HG03558 (cell line): ENCODE results near the gene RSRP1.
"Not testable (repeated sequence)": the region's sequence is repeated elsewhere in the genome, so short reads cannot be mapped to it uniquely, and the experiment has no call there.

ENCODE experiments used
- ATAC-seq: cut with Tn5 transposase; IDR thresholded peaks from one replicate; pipeline ENCODE4 v1.9.1; 2021; ENCODE audit warnings: moderate number of reproducible peaks; ENCODE audit not compliant: unreplicated experiment; ENCODE audit errors: extremely low read depth

The RSRP1 gene, protein sequence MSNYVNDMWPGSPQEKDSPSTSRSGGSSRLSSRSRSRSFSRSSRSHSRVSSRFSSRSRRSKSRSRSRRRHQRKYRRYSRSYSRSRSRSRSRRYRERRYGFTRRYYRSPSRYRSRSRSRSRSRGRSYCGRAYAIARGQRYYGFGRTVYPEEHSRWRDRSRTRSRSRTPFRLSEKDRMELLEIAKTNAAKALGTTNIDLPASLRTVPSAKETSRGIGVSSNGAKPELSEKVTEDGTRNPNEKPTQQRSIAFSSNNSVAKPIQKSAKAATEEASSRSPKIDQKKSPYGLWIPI

GRCh38 chr1:25247024-25247828 is at the start of gene RSRP1:
Gene RSRP1 (minus strand): TSS chr1:25247454. CDS start chr1:25246963, 491 bp downstream.
- peak; percentile 53 for ATAC-seq

GRCh38 chr1:25296501-25296900 is 49.2 kb upstream of the RSRP1 start:
- ATAC-seq: not testable (repeated sequence)

DNA sequence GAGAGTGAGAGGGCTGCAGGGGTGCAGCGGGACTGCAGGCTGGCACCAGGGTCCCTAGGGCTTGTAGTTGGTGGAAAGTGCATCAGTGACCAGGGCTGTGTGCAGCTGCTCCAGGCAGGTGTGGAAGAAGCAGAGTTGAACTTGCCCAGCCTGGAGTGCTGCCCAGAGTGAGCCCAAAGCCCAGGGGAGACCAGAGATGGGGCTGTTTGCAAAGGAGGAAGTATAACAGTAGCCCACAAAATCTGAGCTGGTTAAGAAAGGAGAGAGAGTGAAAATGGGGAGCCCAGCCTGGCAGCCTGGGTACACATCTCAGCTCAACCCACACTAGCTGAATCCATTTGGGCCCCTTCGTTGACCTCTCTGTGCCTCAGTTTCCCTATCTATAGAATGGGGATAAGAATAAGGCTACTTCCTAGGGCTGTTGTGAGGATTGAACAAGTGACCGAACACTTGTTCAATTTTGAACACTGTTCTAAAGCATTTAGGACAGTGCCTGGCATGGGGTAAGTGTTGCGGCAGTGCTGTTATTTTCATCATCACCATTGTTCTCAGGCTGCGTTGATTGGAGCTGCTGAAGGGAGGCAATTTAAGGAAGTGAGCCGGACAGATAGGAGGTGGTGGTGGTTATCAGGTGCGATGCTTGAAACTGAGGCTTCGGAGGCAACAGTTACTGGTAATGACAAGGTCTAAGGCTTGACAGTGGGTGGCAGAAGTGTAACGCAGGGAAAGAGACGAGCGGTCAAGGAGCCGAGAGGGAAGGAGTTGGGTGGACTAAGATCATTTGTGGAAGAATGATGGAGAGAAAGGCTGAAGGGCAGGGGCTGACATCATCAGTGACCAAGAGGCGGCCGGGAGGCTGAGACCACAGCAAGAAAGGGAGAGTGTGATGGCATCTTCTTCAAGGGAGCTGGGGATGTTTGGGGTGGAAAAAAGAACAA is 47.9 kb upstream of the RSRP1 start:
- ATAC-seq: not testable (repeated sequence)

DNA sequence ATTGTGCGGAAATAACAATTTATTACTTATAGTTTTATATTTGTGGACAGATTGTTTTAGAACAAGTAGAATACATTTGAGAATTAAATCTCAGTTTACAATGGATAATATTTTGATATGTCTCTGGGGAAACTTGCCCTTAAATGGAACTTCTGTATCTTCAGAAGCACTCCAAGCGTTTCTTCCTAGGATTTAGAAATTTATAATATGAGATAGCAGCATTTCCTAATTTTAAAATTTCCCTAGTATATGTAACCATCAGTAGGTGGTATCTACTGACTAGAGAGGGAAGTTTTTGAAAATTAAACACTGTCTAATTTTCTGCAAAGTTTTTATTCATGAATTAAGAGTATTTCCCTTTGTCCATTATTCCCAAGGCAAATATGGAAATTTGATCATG is 46.2 kb upstream of the RSRP1 start:
- ATAC-seq: not testable (repeated sequence)

DNA sequence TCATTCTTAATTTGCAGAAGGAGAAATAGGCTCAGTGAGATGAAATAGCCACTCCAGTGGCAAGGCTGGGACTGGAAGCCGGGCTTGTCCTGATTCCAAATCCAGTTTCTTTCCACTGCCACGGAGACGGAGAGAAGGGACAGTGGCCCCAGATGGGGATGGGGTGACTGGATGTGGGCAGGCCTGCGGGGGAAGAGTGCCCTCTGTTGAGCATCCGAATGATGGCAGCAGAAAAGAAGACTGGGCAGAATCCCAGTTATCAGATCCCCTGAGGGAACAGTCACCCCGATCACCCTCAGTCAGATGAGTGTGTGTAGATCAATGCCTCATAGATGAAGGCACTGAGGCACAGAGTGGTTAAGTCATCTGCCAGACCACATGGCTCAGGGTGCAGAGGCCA is 42.8 kb upstream of the RSRP1 start:
- ATAC-seq: not testable (repeated sequence)

GRCh38 chr1:25288573-25289101 is 41.4 kb upstream of the RSRP1 start:
- ATAC-seq: not testable (repeated sequence)

DNA sequence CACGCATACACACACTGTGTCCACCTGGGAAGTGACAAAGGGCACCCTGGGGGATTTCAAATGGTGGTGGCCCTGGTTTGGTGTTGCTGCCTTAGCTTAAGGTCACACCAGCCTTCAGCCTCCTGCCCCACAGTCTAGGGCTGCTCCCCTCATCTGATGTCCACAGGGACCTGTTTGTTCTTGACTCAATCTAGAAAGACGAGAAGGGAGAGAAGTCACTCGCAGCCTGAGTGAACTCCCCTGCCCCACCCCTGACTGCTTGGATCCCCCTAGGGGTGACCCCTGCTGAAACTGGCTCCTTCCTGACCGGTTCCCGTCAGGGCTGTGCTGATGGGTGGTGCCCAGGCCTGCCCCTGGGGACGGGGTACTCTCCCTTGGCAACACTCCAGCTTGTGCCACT is 39.9 kb upstream of the RSRP1 start:
- ATAC-seq: not testable (repeated sequence)

- ATAC-seq: not testable (repeated sequence)
Observed at GRCh38 chr1:25285862-25286261, 38.6 kb upstream of the RSRP1 start.

DNA sequence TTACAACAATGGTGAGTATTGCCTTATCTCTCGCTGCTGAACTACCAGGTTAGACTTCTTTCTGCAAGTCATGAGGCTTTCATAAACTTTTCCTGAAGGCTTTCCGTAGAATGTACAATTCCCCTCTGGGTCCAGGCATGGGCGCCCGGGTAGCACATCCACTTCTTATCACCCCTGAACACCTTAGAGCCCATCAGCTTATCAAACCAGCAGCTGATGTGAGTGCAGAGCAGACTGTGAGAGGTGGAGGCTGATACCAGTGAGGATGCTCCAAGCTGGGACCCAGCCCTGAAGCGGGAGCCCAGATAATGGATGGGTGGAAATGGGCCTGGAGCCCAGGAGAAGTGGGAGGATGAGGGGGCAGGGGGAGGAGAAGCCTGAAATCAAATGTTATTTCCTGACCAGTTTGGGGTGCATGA is 32.4 kb upstream of the RSRP1 start:
- not testable (repeated sequence) for ATAC-seq

GRCh38 chr1:25278790-25279189 is 31.5 kb upstream of the RSRP1 start:
- ATAC-seq: not testable (repeated sequence)

GRCh38 chr1:25278358-25278757 is 31.1 kb upstream of the RSRP1 start:
- not testable (repeated sequence) for ATAC-seq

DNA sequence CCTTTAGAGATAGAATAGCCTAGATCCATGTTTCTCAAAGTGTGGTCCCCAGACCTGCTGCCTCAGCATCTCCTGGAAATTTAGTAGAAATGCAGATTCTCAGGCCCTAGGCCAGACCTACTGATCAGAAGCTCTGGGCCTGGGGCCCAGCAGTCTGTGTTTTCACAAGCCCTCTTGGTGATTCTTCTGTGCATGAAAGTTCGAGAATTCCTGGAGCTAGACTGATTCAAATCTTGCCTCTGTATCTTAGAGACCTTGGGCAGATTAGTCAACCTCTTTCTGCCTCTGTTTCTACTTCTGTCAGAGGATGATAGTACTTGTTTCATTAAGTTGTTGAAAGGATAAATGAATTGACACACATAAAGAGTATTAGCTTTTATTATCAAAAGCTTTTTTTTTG is 30.0 kb upstream of the RSRP1 start:
- not testable (repeated sequence) for ATAC-seq

DNA sequence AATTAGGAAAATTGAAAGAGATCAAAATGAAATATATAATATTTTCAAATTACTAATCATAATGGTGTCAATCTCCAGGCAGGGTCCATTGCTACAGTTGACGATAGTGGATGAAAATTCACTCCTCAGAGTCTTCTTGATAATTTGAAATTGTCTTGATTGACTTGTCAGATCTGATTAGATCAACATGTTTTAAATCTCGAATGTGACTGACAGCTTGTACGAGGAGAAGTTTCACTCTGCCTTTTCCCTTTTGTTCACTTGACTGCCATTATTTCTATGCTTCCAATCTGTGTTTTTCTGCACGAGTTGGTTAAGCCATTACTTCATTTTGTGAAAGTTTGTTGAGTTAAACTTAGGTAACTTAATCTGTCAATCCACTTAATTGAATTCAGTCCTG is 28.4 kb upstream of the RSRP1 start:
- not testable (repeated sequence) for ATAC-seq

DNA sequence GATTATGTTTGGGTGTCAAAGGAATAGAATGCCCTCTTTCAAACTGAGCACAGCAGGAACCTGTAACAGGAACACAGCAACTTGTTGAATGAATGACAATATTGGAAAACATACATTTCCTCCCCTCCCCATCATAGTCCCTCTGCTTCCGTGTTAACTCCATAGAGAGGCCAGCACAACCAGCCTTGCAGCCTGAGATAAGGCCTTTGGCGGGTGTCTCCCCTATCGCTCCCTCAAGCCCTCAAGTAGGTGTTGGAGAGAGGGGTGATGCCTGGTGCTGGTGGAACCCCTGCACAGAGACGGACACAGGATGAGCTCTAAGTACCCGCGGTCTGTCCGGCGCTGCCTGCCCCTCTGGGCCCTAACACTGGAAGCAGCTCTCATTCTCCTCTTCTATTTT is 25.0 kb upstream of the RSRP1 start, which contains the start of gene RHD:
Gene RHD, plus strand, starts transcription at position 272 of the 400 bp plus-strand sequence. Its CDS starts 39 bp downstream, at position 311.
- ATAC-seq: not testable (repeated sequence)

- ATAC-seq: not testable (repeated sequence)
Observed at GRCh38 chr1:25268143-25268760, 21.0 kb upstream of the RSRP1 start.

- ATAC-seq: peak; percentile 54
Observed at GRCh38 chr1:25267288-25268142, 20.3 kb upstream of the RSRP1 start.

GRCh38 chr1:25266554-25267287 is 19.5 kb upstream of the RSRP1 start:
- ATAC-seq: not testable (repeated sequence)

GRCh38 chr1:25260336-25260735 is 13.1 kb upstream of the RSRP1 start:
- not testable (repeated sequence) for ATAC-seq
